ENCODE measurements around the gene MAGI2.

DNA sequence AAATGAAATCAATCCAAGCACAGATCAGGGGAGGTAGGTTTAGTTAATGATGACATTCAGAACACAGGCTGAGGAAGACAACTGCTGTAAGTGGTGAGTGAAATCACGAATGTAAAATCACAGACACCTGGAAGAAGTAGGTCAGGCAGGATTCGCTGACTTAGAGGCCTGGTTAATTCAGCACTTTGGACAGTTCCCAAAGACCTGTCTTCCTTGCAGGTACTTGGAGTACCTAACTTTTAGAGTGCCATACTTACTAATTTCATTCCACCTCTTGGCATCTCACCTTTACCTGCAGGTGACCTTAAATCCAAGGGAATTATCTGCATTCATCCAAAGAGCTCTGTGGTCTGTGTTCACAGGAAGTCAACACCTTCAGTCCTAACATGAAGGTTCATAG, 832.5 kb downstream of the MAGI2 start:
- TF ChIP-seq, protein P1, sequence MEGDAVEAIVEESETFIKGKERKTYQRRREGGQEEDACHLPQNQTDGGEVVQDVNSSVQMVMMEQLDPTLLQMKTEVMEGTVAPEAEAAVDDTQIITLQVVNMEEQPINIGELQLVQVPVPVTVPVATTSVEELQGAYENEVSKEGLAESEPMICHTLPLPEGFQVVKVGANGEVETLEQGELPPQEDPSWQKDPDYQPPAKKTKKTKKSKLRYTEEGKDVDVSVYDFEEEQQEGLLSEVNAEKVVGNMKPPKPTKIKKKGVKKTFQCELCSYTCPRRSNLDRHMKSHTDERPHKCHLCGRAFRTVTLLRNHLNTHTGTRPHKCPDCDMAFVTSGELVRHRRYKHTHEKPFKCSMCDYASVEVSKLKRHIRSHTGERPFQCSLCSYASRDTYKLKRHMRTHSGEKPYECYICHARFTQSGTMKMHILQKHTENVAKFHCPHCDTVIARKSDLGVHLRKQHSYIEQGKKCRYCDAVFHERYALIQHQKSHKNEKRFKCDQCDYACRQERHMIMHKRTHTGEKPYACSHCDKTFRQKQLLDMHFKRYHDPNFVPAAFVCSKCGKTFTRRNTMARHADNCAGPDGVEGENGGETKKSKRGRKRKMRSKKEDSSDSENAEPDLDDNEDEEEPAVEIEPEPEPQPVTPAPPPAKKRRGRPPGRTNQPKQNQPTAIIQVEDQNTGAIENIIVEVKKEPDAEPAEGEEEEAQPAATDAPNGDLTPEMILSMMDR (conservative IDR thresholded peaks at IDR 0.05 in 1 of 2, IDR thresholded peaks at IDR 0.05 in 1 of 2; ENCODE audit: extremely low read depth in 1 of 2, insufficient read depth in 1 of 2, low read depth in 1 of 2, low read length in 2 of 2) = no peak
- TF ChIP-seq EZH2 (IDR thresholded peaks at IDR 0.05; ENCODE audit: borderline replicate concordance, low read length) = no peak
